ENCODE results near the gene ZSCAN18. TPM values are rescaled to one million over a fixed set of nuclear protein-coding genes. Genes with fewer than 3 reads are reported as not detected.

ZSCAN18 gene
- total RNA-seq, 3 donors from 2014 or later (not counting 1 experiment from before 2014, with no cell fraction given), result 29.9 to 42.7 (median 35.9) TPM

- Mint-ChIP-seq H3K9me3 (peaks cover 10% of the 10 kb centered on the region in 2 donors), H3K27ac (no peak overlapping the region), H3K4me1 (no peaks in the 10 kb centered on the region), H3K36me3 (peaks cover 21% of the 10 kb centered on the region), H3K27me3 (ENCODE audit: low read depth in 2 of 2) (peaks cover 0 to 3% of the 10 kb centered on the region in 2 donors), H3K4me3 (no peak overlapping the region)
- TF ChIP-seq, protein P1, sequence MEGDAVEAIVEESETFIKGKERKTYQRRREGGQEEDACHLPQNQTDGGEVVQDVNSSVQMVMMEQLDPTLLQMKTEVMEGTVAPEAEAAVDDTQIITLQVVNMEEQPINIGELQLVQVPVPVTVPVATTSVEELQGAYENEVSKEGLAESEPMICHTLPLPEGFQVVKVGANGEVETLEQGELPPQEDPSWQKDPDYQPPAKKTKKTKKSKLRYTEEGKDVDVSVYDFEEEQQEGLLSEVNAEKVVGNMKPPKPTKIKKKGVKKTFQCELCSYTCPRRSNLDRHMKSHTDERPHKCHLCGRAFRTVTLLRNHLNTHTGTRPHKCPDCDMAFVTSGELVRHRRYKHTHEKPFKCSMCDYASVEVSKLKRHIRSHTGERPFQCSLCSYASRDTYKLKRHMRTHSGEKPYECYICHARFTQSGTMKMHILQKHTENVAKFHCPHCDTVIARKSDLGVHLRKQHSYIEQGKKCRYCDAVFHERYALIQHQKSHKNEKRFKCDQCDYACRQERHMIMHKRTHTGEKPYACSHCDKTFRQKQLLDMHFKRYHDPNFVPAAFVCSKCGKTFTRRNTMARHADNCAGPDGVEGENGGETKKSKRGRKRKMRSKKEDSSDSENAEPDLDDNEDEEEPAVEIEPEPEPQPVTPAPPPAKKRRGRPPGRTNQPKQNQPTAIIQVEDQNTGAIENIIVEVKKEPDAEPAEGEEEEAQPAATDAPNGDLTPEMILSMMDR (IDR thresholded peaks at IDR 0.05), result no peak
- DNase-seq (no peak), ATAC-seq (no peak)
- no peaks in the 10 kb centered on the region for H3K4me1 ChIP-seq (ENCODE audit: control insufficient read depth, insufficient read depth, low read length)
- intact Hi-C loops (cut with micrococcal nuclease), result no loop called here
- no peak overlapping the region for H3K27ac ChIP-seq (ENCODE audit: low read length)
- 91% methylated on average over 12 of the region's 12 CpGs for whole genome bisulfite sequencing (ENCODE audit: insufficient coverage)
- H3K4me3 ChIP-seq (ENCODE audit: low read length), result no peak overlapping the region
- peaks cover 57% of the 10 kb centered on the region for H3K9me3 ChIP-seq (ENCODE audit: control insufficient read depth, insufficient read depth, low read length)
- H3K36me3 ChIP-seq (ENCODE audit: control insufficient read depth, insufficient read depth, low read length), result no peaks in the 10 kb centered on the region
- H3K27me3 ChIP-seq (ENCODE audit: control insufficient read depth, insufficient read depth, low read length), result no peaks in the 10 kb centered on the region
Observed at GRCh38 chr19:58047672-58048071, 50.4 kb downstream of the ZSCAN18 start.

DNA sequence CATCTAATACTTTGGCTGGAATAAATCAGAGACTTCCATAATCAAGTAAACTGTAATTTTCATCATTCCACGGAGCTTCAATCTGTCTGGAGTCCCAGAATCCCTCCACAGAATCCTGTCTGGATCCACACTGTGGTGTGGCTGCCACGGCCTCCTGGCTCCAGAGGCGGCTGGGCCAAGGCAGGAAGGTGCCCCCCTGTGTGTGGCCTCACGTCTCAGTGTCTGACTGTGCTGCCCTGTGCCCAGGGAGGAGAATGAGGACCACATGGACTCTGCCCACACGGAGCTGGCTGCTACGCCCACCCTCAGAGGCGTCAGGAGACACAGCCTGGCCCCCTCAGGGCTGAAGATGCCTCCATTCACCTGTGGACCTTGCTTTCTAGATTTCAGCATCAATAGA lies 51.2 kb downstream of the ZSCAN18 start:
- Mint-ChIP-seq H3K36me3 (peaks cover 23% of the 10 kb centered on the region), H3K4me3 (no peak overlapping the region), H3K27me3 (ENCODE audit: low read depth in 2 of 2) (peaks cover 0 to 3% of the 10 kb centered on the region in 2 donors), H3K4me1 (no peaks in the 10 kb centered on the region), H3K9me3 (peaks cover 10% of the 10 kb centered on the region in 2 donors), H3K27ac (no peak overlapping the region)
- Histone ChIP-seq H3K9me3 (ENCODE audit: control insufficient read depth, insufficient read depth, low read length) (peaks cover 51% of the 10 kb centered on the region), H3K27ac (ENCODE audit: low read length) (no peak overlapping the region), H3K36me3 (ENCODE audit: control insufficient read depth, insufficient read depth, low read length) (no peaks in the 10 kb centered on the region), H3K27me3 (ENCODE audit: control insufficient read depth, insufficient read depth, low read length) (no peaks in the 10 kb centered on the region), H3K4me3 (ENCODE audit: low read length) (no peak overlapping the region), H3K4me1 (ENCODE audit: control insufficient read depth, insufficient read depth, low read length) (no peaks in the 10 kb centered on the region)
- DNase-seq (no peak), ATAC-seq (no peak)
- intact Hi-C loops (cut with micrococcal nuclease), result no loop called here
- WGBS (ENCODE audit: insufficient coverage), result 86% methylated on average over 7 of the region's 7 CpGs
- TF ChIP-seq, protein P1 (IDR thresholded peaks at IDR 0.05), result no peak

DNA sequence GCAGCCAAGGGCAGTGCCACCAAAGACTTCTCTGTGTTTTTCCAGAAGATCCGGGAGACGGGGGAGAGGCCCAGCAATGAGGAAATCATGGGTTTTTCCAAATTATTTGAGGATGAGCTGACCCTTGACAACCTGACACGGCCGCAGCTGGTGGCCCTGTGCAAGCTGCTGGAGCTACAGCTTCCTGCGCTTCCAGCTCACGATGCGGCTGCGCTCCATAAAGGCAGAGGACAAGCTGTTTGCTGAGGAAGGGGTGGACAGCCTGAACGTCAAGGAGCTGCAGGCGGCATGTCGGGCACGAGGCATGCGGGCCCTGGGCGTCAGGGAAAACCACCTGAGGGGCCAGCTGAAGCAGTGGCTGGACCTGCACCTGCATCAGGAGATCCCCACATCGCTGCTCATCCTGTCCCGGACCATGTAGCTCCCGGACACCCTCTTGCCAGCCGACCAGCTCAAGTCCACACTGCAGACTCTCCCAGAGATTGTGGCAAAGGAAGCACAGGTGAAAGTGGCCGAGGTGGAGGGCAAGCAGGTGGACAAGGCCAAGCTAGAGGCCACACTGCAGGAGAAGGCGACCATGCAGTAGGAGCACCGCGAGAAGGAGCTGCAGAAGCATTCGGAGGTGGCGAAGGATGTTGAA lies 52.5 kb downstream of the ZSCAN18 start:
- no peak for ATAC-seq
- WGBS (ENCODE audit: insufficient coverage), result 94% methylated on average over 24 of the region's 24 CpGs
- Mint-ChIP-seq H3K27ac (no peak overlapping the region), H3K36me3 (peaks cover 26% of the 10 kb centered on the region), H3K4me3 (no peak overlapping the region), H3K4me1 (no peaks in the 10 kb centered on the region), H3K27me3 (ENCODE audit: low read depth in 2 of 2) (peaks cover 0 to 3% of the 10 kb centered on the region in 2 donors), H3K9me3 (peaks cover 10% of the 10 kb centered on the region in 2 donors)
- no peaks in the 10 kb centered on the region for H3K36me3 ChIP-seq (ENCODE audit: control insufficient read depth, insufficient read depth, low read length)
- H3K4me1 ChIP-seq (ENCODE audit: control insufficient read depth, insufficient read depth, low read length), result no peaks in the 10 kb centered on the region
- no peak overlapping the region for H3K4me3 ChIP-seq (ENCODE audit: low read length)
- intact Hi-C loops (cut with micrococcal nuclease), result no loop called here
- no peaks in the 10 kb centered on the region for H3K27me3 ChIP-seq (ENCODE audit: control insufficient read depth, insufficient read depth, low read length)
- DNase-seq, result no peak
- H3K27ac ChIP-seq (ENCODE audit: low read length), result no peak overlapping the region
- H3K9me3 ChIP-seq (ENCODE audit: control insufficient read depth, insufficient read depth, low read length), result peaks cover 53% of the 10 kb centered on the region
- TF ChIP-seq, protein P1 (IDR thresholded peaks at IDR 0.05), result no peak

DNA sequence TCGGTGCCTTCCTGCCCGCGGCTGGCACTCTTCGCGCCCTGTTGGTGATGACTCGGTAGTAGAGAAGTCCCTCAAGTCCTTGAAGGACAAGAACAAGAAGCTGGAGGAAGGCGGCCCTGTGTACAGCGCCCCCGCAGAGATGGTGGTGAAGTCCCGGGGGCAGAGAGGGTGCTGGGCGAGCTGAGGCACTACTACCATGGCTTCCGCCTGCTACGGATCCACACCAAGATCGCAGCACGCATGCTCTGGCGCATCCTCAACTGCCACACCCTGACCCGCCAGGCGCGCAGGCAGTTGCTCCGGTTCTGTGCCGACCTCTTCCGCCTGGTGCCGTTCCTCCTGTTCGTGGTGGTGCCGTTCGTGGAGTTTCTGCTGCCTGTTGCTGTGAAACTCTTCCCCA lies 53.1 kb downstream of the ZSCAN18 start:
- ATAC-seq (no peak), DNase-seq (no peak)
- intact Hi-C loops (cut with micrococcal nuclease), result no loop called here
- H3K36me3 ChIP-seq (ENCODE audit: control insufficient read depth, insufficient read depth, low read length), result no peaks in the 10 kb centered on the region
- TF ChIP-seq, protein P1 (IDR thresholded peaks at IDR 0.05), result no peak
- Mint-ChIP-seq H3K27me3 (ENCODE audit: low read depth in 2 of 2) (peaks cover 0 to 3% of the 10 kb centered on the region in 2 donors), H3K9me3 (peaks cover 9% of the 10 kb centered on the region in 2 donors), H3K4me3 (no peak overlapping the region), H3K36me3 (peaks cover 24% of the 10 kb centered on the region), H3K4me1 (no peaks in the 10 kb centered on the region), H3K27ac (no peak overlapping the region)
- no peak overlapping the region for H3K4me3 ChIP-seq (ENCODE audit: low read length)
- 92% methylated on average over 26 of the region's 26 CpGs for WGBS (ENCODE audit: insufficient coverage)
- H3K4me1 ChIP-seq (ENCODE audit: control insufficient read depth, insufficient read depth, low read length), result no peaks in the 10 kb centered on the region
- H3K27ac ChIP-seq (ENCODE audit: low read length), result no peak overlapping the region
- peaks cover 60% of the 10 kb centered on the region for H3K9me3 ChIP-seq (ENCODE audit: control insufficient read depth, insufficient read depth, low read length)
- no peaks in the 10 kb centered on the region for H3K27me3 ChIP-seq (ENCODE audit: control insufficient read depth, insufficient read depth, low read length)
